ENCODE data around the gene OXGR1.

Gene OXGR1

DNA sequence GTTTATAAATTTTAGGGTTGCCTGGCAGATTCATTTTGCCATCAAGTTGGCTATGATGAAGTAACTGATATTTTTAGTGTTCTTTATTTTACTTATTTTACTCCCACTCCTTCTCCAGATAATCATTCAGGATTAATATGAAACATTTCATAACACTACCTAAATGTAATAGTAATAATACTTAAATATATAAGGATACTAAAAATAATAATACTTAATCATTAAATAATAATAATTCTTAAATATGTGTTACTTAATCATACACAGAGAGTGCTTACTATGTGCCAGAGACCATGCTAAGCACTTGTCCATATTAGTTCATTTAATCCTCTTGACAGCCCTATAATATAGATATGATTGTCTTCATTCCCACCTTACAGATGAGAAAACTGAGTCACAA, 23.0 kb upstream of the OXGR1 start:
- TF ChIP-seq, protein P1, sequence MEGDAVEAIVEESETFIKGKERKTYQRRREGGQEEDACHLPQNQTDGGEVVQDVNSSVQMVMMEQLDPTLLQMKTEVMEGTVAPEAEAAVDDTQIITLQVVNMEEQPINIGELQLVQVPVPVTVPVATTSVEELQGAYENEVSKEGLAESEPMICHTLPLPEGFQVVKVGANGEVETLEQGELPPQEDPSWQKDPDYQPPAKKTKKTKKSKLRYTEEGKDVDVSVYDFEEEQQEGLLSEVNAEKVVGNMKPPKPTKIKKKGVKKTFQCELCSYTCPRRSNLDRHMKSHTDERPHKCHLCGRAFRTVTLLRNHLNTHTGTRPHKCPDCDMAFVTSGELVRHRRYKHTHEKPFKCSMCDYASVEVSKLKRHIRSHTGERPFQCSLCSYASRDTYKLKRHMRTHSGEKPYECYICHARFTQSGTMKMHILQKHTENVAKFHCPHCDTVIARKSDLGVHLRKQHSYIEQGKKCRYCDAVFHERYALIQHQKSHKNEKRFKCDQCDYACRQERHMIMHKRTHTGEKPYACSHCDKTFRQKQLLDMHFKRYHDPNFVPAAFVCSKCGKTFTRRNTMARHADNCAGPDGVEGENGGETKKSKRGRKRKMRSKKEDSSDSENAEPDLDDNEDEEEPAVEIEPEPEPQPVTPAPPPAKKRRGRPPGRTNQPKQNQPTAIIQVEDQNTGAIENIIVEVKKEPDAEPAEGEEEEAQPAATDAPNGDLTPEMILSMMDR (conservative IDR thresholded peaks at IDR 0.05; ENCODE audit: low read depth, low read length) = no peak

DNA sequence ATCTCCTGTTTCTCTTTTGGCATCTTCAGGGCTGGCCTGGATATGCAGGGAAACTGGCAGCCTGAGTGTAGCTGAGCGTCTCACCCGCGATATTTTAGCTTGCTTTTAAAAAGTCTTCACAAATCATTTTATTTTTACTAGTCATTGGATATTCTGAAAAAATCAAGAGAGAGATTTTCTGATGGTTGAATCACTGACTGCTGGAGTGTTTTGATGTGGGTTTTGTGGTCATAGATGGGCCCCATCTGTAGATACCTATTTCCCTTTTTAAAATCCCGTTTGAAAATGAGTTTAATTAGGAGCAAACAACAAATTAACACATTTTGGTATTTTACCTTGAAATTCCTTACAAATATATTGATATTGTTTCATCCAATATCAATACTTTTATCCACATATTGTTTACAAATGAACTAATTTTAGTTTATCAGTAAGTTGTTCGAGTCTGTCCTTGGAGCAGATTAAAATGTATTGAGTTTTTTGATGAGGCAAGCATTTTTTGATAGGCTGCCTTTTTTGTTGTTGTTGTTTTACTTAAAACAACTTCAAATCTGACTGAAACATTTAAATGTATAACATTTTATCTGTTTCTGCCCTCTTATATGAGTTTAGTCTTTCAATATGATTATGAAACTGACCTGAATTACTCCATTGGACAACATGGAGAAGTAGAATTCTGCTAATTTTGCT, 21.5 kb upstream of the OXGR1 start:
- H3K36me3 ChIP-seq (ENCODE audit: insufficient read depth) = no peaks in the 10 kb centered on the region
- no peak overlapping the region for H3K9ac ChIP-seq
- no peak overlapping the region for H3K27ac ChIP-seq
- H4K20me1 ChIP-seq (ENCODE audit: insufficient read depth) = no peaks in the 10 kb centered on the region
- no peak overlapping the region for H2AFZ ChIP-seq (ENCODE audit: low read depth)
- H3K4me3 ChIP-seq (IDR thresholded peaks at IDR 0.05; ENCODE audit: insufficient read depth, low read depth, low read length) = no peak overlapping the region
- H3K27me3 ChIP-seq (ENCODE audit: insufficient read depth, low read depth) = no peaks in the 10 kb centered on the region
- H3K4me2 ChIP-seq = peak overlapping the region; percentile 56
- peaks cover 20% of the 10 kb centered on the region for H3K4me1 ChIP-seq (ENCODE audit: low read depth, poor library complexity, severe bottlenecking)
- TF ChIP-seq, protein P1 (conservative IDR thresholded peaks at IDR 0.05; ENCODE audit: low read depth, low read length) = no peak
- no peaks in the 10 kb centered on the region for H3K79me2 ChIP-seq (ENCODE audit: insufficient read depth, low read depth)

More for the DNA sequence above, 23.0 kb upstream of the OXGR1 start:
- H3K36me3 ChIP-seq (ENCODE audit: insufficient read depth) = no peaks in the 10 kb centered on the region
- no peak overlapping the region for H3K4me2 ChIP-seq
- no peaks in the 10 kb centered on the region for H3K79me2 ChIP-seq (ENCODE audit: insufficient read depth, low read depth)
- no peak overlapping the region for H3K4me3 ChIP-seq (IDR thresholded peaks at IDR 0.05; ENCODE audit: insufficient read depth, low read depth, low read length)
- H3K4me1 ChIP-seq (ENCODE audit: low read depth, poor library complexity, severe bottlenecking) = peaks cover 20% of the 10 kb centered on the region
- H3K27ac ChIP-seq = no peak overlapping the region
- no peak overlapping the region for H3K9ac ChIP-seq
- H2AFZ ChIP-seq (ENCODE audit: low read depth) = no peak overlapping the region
- no peaks in the 10 kb centered on the region for H3K27me3 ChIP-seq (ENCODE audit: insufficient read depth, low read depth)
- no peaks in the 10 kb centered on the region for H4K20me1 ChIP-seq (ENCODE audit: insufficient read depth)

DNA sequence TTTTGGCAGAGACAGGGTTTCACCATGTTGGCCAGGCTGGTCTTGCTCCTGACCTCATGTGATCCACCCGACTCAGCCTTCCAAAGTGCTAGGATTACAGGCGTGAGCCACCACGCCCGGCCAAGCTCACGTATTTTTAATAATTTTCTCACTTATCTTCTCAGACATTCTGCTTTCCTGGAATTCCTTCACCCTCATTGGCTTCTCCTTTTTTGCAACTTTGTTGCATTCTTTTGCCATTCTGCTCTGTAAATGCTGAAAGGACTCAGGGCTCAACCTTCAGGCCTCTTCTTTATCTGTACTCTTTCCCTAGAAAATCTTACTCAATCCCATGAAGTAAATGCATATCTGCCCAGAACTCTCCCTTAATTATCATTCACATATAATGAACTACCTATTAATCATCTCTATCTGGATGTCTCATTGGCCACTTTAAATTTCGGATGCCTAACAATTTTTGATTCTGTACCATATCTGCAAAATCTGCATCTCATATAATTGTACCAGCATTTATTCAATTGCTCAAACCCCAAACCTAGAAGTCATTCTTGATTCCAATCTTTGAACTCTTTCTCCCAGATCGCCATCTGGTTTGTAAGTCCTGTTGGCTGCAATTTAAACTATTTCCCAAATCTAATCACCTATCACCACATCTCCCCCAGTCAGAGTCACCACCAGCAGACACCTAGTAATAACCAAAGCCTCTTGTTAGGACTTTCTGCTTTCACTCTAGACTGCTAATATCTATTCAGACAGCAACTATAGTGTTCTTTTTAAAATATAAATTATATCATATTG, 18.2 kb upstream of the OXGR1 start:
- no peaks in the 10 kb centered on the region for H4K20me1 ChIP-seq (ENCODE audit: insufficient read depth)
- no peak overlapping the region for H2AFZ ChIP-seq (ENCODE audit: low read depth)
- H3K36me3 ChIP-seq (ENCODE audit: insufficient read depth) = no peaks in the 10 kb centered on the region
- H3K27ac ChIP-seq = no peak overlapping the region
- H3K4me3 ChIP-seq (IDR thresholded peaks at IDR 0.05; ENCODE audit: insufficient read depth, low read depth, low read length) = no peak overlapping the region
- H3K27me3 ChIP-seq (ENCODE audit: insufficient read depth, low read depth) = no peaks in the 10 kb centered on the region
- no peak overlapping the region for H3K4me2 ChIP-seq
- H3K4me1 ChIP-seq (ENCODE audit: low read depth, poor library complexity, severe bottlenecking) = peaks cover 20% of the 10 kb centered on the region
- H3K9ac ChIP-seq = no peak overlapping the region
- TF ChIP-seq, protein P1 (conservative IDR thresholded peaks at IDR 0.05; ENCODE audit: low read depth, low read length) = no peak
- no peaks in the 10 kb centered on the region for H3K79me2 ChIP-seq (ENCODE audit: insufficient read depth, low read depth)

DNA sequence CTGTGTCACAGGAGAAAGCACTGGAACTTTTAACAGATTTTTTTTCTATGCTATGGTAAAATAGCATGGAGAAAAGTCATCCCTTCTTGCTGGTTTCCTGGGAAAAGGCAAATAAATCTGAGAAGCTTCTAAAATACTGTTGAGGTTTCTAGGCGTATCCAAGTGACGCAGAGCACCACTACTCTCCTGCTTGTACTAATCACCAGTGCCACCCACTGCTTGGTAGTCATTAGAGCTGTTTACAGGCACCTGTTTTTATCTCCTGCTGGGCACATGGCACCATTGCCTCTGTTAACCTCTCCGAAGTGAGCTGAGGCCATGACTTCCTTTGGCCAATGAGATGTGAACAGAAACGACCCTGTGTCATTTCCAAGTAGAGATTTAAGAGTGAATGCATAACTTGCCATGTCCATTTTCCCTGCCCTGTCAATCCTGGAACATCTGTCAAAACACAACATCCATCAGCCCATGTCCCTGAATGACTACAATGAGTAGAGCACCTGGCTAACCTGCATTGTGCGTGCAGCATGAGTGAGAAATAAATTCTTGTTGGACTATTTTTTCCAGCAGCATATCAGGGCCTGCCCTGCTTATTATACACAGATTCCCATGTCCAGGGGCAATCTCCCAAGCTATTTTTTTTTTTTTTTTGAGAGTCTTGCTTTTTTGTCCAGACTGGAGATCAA, 17.3 kb upstream of the OXGR1 start:
- no peaks in the 10 kb centered on the region for H4K20me1 ChIP-seq (ENCODE audit: insufficient read depth)
- H3K36me3 ChIP-seq (ENCODE audit: insufficient read depth) = no peaks in the 10 kb centered on the region
- H3K27me3 ChIP-seq (ENCODE audit: insufficient read depth, low read depth) = no peaks in the 10 kb centered on the region
- H3K9ac ChIP-seq = no peak overlapping the region
- H3K4me3 ChIP-seq (IDR thresholded peaks at IDR 0.05; ENCODE audit: insufficient read depth, low read depth, low read length) = no peak overlapping the region
- no peak overlapping the region for H2AFZ ChIP-seq (ENCODE audit: low read depth)
- no peak overlapping the region for H3K4me2 ChIP-seq
- TF ChIP-seq, protein P1 (conservative IDR thresholded peaks at IDR 0.05; ENCODE audit: low read depth, low read length) = no peak
- H3K27ac ChIP-seq = no peak overlapping the region
- H3K79me2 ChIP-seq (ENCODE audit: insufficient read depth, low read depth) = no peaks in the 10 kb centered on the region
- H3K4me1 ChIP-seq (ENCODE audit: low read depth, poor library complexity, severe bottlenecking) = peaks cover 20% of the 10 kb centered on the region
